GM12864 (cell line): ENCODE results near the gene PARD6G.

Experiments used
- DNase-seq: peaks from one replicate; pipeline ENCODE4 v3.0.0-alpha.2; 2011; ENCODE audit warnings: low read depth
- H3K4me3 ChIP-seq: 2 replicates; pipeline ENCODE4 v1.5.1; 2011; ENCODE audit warnings: mild to moderate bottlenecking, low read depth, low read length, control low read depth
- TF ChIP-seq, protein P1 (sequence below): IDR thresholded peaks from 2 replicates; pipeline ENCODE4 v1.5.1; 2011; ENCODE audit warnings: low read depth, mild to moderate bottlenecking, moderate library complexity, low read length, control low read depth, inconsistent platforms; ENCODE audit errors: missing control alignments

The PARD6G gene

DNA sequence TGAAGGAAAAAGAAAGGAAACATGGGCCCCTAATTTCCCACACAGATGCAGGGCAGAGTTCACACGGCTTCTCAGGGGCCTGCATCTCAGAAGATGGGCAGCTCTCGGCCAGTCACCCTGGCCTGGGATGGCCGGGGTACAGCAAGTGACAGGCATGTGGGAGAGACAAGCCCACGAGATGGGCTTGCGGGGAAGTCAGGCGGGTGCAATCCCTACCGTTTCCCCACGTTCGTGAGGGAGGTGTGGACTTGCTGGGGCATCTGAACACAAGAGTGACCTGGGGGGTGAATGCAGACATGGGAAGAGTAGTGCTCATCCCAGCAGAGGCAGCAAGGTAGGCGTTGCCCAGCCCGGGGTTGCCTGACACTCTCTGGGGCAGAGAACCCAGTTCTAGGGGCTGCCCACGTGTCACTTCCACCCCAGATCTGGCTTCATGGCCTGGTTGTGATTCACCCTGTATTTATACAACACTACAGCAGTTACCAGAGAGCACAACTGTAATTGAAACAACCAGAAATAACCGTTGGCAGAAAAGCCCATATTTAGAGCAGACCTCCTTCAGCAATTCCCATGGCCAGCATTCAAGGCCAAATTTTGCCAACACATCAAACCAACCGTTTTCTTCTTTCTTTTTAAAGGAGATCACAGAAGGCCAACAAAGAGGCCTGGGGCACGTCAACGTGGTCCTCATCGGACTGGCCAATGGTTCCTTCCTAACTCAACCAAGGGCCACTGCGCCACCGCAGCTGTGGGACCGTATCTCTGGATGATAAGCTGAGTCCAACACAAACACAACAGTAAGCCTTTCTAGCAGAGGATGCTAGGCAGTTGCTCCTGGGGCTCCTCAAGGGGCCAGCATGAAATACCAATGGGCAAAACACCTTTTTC lies 58.4 kb downstream of the PARD6G start:
- DNase-seq = no peak
- no peak overlapping the region for H3K4me3 ChIP-seq
- TF ChIP-seq, protein P1, sequence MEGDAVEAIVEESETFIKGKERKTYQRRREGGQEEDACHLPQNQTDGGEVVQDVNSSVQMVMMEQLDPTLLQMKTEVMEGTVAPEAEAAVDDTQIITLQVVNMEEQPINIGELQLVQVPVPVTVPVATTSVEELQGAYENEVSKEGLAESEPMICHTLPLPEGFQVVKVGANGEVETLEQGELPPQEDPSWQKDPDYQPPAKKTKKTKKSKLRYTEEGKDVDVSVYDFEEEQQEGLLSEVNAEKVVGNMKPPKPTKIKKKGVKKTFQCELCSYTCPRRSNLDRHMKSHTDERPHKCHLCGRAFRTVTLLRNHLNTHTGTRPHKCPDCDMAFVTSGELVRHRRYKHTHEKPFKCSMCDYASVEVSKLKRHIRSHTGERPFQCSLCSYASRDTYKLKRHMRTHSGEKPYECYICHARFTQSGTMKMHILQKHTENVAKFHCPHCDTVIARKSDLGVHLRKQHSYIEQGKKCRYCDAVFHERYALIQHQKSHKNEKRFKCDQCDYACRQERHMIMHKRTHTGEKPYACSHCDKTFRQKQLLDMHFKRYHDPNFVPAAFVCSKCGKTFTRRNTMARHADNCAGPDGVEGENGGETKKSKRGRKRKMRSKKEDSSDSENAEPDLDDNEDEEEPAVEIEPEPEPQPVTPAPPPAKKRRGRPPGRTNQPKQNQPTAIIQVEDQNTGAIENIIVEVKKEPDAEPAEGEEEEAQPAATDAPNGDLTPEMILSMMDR = no peak

DNA sequence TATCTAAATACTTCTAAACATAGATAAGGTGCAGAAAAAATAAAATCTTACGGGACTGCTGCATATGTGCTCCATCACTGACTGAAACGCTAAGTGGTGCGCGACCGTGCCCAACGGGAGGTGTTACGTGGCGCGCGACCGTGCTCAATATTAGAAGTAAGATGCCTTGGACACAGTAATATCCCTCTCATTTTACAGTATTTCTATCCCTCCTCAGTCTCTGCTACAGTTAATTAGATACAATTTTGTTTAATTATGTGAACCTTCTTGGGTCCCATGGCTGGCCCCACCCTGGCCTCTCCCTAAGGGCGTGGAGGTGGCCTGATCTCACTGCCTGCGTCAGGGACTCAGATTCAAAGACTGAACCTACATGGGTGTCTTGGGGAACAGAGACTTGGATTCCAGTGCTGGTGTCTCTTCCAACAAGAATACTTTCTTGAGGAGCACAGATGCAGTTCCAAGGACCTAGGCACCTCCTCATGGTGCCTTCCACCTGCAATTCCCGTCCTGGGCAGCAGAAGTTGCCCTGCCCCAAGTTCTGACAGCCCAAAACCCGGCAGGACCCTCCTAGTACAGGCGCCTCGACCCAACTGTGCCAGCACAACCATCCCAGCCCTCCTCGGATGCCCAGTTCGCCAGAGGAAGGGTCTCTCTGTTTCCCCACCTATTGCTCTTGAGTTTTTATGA lies 59.2 kb downstream of the PARD6G start:
- no peak overlapping the region for H3K4me3 ChIP-seq
- no peak for DNase-seq
- TF ChIP-seq, protein P1 = no peak

DNA sequence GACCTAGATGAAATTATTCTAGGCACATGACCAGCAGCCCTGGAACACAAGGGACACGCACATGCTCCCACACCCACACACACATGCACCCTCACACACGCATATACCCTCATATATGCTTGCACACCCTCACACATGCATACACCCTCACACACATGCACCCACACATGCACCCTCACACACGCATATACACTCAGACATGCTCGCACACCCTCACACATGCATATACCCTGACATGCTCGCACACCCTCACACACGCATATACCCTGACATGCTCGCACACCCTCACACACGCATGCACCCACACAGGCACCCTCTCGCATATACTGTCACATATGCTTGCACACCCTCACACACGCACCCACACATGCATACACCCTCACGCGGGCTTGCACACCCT lies 61.8 kb downstream of the PARD6G start:
- no peak for DNase-seq
- H3K4me3 ChIP-seq = no peak overlapping the region
- TF ChIP-seq, protein P1 = no peak

DNA sequence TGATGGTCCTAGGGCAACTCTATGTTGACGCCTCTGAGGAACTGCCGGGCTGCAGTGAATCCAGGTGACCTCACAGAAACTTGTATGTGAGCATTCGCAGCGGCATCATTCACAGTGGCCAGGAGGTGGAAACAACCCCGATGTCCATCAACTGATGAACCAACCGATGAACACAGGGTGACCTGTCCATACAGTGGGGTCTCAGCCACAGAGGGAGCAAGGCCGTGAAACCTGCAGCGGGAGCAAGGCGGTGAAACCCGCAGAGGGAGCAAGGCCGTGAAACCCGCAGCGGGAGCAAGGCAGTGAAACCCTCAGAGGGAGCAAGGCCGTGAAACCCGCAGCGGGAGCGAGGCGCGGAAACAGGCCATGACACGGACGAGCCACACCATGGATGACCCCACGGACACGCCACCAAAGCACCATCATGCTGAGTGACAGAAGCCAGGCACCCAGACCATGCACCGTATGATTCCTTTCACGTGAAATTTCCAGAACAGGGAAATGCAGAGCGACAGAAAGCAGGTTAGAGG lies 63.0 kb downstream of the PARD6G start:
- no peak for DNase-seq
- no peak overlapping the region for H3K4me3 ChIP-seq
- TF ChIP-seq, protein P1 = no peak

DNA sequence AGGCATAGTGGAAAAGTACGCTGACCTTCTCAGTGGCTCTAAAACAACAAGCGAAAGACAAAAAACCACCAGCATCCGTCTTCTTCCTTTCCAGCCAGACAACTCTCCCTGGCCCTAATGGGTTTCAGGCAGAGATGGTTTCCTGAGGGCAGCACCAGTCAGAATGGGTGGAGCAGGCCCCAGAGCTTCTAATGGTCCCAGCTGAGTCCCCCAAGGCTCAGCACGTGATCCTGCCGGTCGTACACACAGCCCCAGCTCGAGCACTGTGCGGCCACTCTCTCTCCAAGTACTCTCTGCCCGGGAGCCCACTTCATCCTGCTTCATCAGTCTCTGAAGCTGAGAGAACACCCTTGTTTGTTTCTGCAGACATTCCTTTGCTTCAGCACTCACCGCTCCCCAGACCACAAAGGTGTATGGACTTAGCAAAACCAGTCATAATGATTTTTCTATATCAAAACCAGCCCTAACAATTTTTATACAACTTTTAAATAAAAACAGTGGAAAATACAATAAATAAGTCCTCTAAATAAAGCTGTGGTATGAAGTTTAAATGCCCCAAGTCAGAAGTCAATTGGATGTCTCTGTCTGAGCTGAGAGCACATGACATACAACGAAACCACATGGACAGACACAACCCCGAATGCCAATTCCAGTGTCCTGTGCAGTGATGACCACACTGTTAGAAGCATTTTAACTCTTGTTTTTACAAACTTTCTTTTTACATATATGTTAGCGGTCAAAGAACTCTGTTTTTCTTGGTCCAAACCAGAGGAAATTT lies 63.9 kb downstream of the PARD6G start:
- DNase-seq = no peak
- no peak overlapping the region for H3K4me3 ChIP-seq
- TF ChIP-seq, protein P1 = no peak

DNA sequence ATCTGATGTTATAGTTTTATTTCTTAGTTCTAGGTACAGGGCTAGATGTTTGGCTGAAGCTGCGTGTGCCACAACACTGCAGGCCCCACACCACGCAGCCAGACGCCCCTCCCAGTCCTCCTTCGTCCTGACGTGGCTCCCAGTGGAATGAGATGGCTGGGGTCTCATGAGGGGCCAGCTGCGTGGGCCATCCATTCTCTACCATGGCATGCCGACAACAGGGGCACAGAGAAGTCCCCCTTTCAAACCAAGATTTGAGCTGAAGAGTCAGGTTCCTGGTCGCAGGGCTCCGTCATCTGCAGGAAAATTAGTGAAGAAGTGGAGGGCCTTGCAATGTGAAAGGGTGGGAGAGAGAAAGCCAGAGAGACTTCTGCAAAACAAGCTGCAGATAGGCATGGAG lies 64.5 kb downstream of the PARD6G start:
- TF ChIP-seq, protein P1 = no peak
- no peak overlapping the region for H3K4me3 ChIP-seq
- DNase-seq = no peak
